HG03060 (cell line): ENCODE measurements around the gene IQSEC1.
A peak's percentile ranks its signal among the peaks of the same experiment; 100 is the strongest.

Source experiments
- ATAC-seq: cut with Tn5 transposase; IDR thresholded peaks from one replicate; pipeline ENCODE4 v1.9.1; 2021; ENCODE audit warnings: low read depth, moderate number of reproducible peaks; ENCODE audit not compliant: unreplicated experiment

IQSEC1 gene

DNA sequence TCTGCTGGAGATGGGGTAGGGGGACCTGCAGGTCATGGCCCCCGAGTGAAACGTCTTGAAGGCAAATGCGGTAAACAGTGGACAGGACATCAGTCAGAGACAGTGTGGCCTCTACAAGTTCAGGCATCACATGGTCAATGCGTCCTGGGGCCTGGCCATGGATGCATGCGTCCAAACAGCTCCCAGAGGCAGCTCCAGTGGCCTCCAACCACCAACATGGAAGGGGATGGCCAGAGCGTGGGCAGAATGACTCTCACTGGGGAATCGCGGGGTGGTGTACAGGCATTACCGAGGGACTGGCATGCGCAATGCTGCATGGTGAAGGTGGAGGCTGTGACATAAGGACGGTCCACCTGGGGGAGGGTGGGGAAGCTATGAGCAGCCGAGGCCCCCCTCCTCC, 35.6 kb upstream of the IQSEC1 start:
- no peak for ATAC-seq

DNA sequence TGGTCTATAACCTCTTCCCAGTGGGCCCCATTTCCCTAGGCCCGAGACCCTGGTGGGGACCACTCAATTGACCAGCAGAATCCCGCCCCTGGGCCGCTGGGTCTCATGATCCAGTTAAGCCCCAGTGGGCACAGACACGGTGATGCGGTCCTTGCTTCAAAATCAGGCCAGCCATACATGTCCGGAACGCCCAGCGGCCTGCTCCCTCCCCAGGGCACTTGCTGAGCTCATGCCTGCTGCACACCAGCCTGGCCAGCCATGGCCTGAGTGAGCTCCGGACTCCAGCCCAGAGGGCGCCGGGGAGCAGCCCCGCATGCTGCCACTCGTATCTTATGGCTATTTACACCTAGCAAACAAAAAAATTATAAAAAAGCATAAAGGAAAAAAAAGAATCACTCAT, 34.4 kb upstream of the IQSEC1 start:
- ATAC-seq: no peak

DNA sequence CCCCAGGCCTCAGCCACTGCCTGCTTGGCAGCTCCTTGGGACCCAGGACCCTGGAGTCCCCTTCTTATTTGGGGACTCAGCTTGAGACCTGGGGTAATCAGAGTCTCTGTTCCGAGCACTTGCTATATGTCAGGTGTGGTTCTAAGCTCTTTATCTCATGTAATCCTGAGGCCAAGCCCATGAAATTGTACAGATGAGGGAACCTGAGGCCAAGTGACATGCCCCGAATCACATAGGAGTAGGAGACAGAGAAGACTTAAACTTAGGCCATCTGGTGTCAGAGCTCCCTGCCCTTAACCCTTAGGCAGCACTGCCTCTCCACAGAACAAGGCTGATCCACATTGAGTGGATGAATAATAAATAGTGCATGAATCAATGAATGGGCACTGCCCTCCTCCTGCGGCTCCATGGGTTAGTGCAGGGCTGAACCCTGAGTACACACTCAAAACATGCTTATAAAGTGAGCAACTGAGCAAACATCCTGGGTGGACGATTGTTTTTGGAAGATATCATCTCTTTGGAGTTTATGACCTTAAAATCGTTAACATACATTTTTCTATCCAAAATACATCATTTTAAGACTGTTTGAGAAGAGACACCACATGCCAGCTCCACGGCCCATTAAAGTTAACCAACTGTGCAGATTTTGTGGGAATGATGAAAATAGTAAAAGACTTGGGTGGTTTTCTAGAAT, 33.2 kb upstream of the IQSEC1 start:
- no peak for ATAC-seq

DNA sequence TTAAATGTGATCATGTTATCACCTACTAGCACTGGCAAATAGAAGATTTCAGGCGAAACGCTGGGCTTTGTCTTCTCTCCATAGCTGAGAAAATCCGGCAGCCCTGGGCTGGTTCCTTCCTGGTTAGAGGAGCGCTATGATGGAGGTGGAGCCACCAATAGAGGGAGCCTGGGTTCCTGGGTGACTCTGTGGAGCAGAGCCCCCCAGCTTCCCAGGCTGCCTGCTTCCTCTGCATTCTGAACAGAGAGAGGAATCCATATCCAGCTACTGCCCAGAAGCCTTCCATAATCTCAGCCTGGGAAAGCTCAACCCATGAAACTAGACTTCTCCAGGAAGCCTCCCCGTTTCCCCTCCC, 32.6 kb upstream of the IQSEC1 start:
- ATAC-seq: no peak

DNA sequence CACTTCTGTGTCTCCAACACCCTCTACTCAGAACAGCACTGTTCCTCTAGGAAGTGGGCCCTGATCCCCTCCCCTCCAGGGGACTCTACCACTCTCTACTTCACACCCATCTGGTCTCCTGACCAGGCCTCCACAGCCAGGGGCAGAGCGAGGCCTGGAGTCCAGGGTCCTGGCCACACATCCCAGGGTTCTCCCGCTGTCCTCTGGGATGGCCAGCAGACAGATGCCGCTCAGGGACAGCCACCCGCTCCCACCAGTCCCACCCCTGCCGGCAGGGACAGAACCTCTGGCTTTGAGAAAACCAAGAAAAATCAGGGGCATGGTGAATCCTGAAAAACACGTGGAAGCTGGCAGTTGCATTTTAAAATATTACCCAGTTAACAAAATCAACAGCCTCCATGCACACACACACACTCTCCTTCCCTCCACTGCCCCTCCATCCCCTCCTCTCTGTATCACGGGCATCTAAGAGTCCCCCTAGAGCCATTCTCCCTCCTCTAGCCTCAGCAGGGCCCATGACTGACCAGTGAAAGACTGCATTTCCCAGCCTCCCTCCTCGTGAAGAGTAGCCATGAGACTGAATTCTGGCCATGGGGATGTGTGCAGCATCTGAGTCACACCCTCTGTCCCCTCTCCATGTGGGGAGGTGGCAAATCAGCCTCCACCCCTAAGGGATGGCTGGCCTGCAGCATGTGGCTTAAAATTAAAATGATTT, 32.1 kb upstream of the IQSEC1 start:
- ATAC-seq: no peak

DNA sequence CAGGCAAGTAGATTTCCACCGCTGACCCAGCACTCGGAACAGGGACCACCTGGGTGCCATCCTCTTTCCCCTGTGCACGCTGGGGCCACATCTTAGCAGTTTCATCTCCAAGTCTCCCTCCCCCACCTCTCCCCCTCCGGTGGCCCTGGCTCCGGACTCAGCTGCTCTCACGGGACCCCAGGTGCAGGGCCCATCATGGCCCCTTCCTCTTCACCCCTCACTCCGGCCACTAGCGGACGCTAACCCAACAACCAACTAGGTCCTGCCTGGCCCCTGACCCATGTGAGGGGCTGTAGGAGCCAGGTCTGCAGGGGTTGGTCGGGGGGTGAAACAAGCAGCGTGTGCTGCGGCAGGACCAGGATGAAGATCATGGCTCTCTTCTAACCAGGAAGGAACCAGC, 31.3 kb upstream of the IQSEC1 start:
- no peak for ATAC-seq

DNA sequence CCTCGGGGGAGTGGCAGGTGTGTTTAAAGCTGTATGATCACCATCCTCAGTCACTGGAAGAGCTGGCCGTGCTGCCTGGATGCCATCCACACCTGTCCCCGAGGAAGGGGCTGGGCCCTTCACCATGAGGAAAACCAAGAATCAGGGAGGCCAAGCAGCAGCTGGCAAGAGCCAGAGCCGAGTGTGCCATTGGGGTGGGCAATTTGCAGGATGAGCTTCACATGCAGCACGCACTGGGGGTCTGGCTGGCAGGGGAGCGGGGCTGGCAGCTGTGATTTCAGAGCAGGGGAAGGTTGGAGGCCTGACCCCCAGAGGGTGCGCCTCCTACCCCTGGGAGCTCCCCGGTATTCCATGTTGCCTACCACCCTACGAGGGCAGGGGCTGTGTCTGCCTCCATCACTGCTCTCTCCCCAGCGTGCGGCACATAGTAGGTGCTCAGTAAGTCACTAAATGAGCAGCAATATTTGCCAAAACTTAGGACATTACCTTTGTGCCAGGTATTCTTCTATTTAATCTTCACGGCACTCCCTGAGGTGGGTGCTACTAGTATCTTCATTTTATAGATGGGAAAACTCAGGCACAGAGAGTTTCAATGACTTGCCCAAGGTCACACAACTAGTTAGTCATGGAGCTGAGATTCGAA, 30.3 kb upstream of the IQSEC1 start:
- no peak for ATAC-seq

DNA sequence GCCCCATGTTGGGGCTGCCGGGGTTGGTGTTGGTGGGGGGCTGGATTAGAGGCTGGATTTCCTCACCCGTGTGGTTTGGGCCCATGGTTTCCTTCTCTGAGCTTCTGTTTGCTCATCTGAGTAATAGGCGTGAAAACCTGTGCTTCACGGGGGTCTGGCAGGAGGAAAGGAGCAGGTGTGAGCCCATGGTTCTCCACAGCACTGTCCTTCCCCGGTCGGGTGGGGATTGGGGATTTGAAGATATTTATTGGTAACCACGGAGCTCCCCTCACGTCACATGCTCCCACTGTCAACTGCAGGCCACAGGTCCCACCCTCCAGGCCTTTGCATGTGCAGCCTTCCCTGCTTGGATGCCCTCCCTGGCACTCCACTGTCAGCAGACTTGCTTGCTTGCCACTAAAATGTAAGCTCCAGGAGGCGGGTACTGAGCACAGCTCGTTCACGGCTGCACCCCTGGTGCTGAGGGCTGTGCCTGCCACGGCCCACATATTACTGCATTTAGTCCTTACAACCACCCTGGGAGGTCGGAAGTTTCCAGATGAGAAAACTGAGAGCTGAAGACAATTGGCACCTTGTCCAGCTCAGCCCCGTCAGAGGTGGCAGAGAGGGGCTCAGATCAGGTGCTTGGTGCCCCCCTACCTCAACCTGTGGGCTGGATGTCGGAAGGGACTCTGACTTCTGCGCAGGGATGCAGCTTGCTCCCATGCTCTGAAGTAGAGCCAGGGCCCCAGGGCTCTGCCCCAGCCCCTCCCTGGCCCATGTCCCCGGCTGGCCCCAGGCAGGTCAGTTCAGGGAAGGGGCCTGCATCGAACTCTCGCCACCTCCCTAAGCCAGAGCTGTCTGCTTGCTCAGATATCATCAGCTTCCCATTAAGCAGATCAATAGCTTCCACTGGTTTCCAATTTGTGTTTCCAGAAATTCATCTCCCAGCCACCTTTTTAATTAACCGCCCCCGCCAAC, 29.4 kb upstream of the IQSEC1 start:
- no peak for ATAC-seq

DNA sequence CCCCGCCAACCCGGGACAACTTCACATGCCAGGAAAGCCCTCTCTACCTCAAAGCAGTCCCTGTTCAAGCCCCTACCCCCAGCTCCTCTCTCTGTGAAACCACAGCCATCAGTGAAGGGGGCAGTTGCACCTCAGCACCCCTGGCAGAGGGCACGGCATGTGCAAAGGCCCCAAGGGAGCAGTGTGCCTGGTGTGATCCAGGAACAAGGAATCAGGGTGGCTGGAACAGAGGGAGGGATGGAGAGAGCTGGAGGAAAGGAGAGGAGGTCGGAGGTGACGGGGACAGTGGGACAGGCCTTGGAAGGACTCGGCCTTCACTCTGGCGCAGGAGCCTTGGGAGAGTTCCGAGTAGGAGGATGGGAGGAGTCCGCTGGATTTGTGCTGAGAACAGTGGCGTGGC, 26.5 kb upstream of the IQSEC1 start:
- ATAC-seq: no peak

DNA sequence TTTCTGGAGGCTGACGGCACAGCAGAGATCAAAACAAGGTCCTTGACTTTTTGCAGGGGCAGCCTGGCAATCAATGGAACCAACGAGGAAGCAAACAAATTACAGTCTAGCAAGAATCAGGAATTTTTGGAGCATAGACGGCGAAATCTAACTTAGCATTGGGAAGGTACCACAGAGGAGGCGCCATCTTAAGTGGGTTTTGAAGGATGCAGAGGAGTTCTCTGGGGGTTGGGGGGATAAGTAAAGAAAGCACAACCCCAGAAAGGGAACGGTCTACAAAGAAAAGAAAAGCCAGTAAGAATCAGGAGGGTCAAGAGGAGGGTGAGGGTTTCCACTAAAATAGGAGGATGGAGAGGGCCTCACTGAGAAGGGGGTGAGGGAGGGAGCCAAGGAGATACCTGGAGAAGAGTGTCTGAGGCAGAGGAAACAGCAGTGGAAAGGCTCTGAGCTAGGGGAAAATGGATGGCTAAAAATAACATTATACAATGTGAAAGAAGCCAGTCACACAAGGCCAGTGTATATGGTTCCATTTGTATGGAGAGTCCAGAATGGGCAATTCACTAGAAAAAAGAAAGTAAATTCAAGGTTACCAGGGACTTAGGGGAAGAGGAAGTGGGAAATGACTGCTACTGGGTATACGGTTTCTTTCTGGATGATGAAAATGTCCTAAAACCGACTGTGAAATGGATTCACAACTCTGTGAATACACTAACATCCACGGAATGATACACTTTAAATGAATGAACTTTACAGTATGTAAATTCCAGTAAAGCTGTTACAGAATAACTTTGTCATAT, 25.2 kb upstream of the IQSEC1 start:
- no peak for ATAC-seq

DNA sequence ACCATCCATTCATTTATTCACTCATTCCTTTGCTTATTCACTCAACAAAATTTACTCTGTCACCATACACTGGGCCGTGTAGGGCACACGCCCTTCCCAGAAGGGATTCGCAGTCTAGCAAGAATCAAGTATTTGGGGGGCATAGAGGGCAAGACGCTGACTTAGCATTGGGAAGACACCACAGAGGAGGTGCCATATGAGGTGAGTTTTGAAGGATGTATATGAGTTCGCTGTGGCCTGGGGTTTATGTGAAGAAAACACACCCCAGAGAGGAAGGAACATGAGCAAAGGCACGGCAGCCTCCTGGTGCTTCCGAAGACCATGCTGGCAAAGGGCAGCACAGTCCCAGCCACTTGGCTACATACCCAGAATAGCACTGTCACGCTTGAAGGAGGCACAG, 23.1 kb upstream of the IQSEC1 start:
- no peak for ATAC-seq

DNA sequence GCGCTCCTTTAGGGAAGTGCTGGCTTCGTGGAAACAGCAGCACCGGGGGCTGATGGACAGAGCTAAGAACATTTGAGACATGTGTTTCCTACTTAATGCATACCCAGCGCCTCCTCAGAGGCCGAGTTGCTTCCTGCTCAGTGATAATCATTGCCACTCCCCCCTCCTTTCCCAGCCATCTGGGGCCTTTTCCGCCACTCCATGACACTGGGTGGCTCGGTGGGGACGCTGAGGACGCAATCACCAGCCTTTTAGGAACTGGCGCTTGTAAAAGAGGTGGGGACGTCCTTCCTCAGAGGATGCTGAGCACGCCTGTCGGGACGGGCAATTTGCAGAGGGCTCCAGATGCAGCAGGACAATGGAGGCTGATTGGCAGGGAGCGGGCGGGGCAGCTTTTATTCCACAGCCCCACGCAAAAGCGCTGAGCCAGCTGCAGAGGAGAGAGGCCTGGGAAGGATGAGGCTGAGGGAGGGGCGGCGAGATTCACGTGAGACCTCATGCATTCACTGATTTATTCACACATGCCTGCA, 22.2 kb upstream of the IQSEC1 start:
- no peak for ATAC-seq

DNA sequence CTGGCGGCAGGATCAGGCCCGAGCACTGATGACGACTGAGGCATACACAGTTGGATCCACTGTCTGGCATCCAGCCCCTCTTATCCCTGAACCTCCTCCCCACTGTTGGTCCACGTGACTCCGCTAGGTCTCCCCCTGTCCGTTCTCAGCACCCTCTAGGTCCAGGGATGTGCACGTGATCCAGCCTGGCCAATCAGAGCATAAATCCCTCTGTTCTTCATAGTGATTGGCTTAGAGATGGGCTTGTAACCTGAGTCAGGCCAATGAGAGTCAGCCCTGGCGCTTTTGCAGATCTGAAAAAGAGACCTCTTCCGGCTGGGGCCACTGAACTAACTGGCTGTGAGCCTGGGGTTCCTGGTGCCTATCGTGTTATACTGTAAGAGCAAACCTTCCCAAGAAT, 20.5 kb upstream of the IQSEC1 start:
- ATAC-seq: no peak

DNA sequence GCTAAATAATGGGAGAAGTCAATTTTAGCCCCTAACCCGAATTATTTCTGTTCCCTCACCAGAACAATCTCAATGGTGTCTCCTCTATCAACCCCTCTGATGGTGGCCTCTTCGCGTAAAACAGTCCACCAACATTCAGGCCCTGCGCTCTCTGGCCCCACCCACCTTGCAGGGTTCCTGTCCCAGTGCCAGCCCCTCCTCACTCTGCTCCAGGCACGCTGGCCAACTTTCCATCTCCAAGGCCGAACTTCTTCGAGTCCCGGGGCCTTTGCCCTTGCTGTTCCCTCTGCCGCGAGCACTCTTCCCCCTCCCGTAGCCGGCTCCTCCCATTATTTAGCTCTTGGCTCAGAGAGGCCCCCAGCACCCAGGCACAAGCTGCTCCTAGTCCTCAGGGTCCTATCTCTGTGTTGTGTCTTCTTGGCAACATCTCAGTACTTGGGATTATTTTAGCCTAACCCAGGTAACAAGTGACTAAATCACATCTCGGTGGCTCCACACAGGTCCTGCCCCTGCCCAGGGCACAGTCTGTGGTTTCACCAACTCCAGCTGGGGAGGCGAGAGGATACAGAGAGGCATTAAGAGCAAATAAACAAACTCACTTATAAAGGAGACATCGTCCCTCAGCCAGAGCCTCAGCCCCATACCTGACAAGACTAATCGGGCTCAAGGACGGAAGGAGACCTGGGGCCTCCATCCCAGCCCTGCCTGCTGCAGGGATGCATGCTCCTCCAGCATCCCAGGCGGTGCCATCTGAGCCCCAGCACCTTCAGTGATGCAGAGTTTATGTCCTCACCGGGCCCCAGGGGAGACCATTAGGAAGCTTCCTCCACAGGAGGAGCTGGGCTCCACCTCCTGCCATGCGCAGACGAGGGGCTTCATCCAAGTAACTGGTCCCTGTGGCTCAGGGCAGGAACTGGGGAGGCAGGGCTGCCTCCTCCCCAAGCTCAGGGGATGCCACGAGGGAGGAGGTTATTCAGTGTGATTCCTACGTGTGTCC, 19.7 kb upstream of the IQSEC1 start:
- ATAC-seq: no peak

DNA sequence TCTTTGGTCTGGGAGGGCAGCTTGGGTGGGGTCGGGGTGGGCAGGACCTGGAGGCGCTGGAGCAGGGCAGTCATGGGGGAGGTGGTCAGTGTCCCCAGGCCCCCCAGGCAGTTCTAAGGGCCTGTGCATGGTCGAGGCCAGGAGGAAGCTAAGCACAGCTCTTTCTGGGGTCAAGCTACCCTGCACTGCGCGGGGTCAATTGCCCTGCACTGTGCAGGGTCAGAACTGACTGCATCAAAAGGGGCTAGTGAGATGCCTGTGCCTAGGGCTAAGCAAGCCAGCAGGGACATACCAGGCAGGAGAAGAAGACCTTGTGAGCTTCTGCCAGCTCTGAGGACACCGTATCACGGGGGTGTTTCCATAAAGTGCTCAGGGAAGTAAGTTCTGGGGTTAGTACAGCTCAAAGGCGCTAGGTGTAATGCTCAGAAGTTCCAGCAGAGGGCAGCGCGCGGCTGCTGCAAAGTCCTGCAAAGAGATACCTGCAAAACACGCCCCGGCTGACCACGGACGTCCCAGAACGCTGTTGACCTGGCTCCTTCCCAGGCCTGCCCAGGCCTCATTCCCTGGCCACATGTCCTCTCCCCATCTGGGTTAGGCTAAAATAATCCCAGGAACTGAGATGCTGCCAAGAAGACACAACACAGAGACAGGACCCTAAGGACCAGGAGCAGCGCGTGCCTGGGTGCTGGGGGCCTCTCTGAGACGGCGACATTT, 18.8 kb upstream of the IQSEC1 start:
- ATAC-seq: no peak

DNA sequence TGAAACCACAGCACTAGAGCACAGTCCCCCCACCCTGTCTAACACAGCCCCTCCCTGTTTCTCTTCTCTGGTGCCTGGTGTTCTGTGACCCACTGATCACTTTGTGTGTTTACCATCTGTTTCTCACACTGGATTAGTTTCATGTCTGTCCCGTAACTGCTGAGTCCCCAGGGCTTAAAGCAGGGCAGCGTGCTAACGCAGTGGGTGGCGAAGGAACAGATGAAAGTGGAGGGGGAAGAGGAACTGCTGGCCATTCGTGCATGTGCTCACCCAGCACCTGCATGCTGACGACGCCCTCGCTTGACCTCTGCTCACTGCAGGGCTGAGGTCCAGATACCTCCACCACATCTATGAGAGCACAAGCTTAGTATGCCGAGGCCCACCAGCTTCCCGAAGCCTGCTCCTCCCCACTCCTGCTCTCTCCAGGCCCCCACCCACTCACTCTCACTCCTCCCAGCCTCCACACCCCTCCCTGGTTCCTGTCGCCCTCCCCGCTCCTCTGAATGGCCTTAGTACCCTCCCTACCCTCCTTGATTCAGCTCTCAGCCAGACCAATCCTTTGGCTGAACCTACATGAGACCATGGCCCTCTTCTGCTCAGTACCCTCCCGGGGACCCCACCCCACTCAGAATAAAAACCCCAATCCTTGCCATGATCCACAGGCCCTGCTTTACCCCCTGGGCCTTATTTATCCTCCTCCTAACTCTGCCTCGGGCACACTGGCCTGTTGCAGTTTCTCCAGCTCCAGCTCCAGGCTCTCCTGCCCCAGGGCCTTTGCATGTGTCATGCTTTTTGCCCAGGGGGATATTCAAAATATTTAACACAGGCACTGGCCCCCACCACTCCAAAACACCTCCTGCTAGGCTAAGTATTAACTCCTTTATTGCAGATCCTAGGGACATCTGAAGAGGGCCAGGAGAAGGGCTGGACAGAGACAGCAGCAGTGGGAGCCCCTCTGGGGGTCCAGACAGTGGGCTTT, 15.1 kb upstream of the IQSEC1 start:
- ATAC-seq: peak; percentile 35
